ENCODE measurements around the gene VPS8.
"Not testable (repeated sequence)": the region's sequence is repeated elsewhere in the genome, so short reads cannot be mapped to it uniquely, and the experiment has no call there.

The VPS8 gene

GRCh38 chr3:184899953-184900595 is 88.1 kb downstream of the VPS8 start:
- Mint-ChIP-seq H3K9me3 (no peaks in the 10 kb centered on the region), H3K27me3 (no peaks in the 10 kb centered on the region), H3K4me1 (no peaks in the 10 kb centered on the region), H3K27ac (no peak overlapping the region), H3K36me3 (peaks cover 23% of the 10 kb centered on the region), H3K4me3 (no peak overlapping the region)

GRCh38 chr3:184907031-184907430 is 95.1 kb downstream of the VPS8 start:
- not testable (repeated sequence) for H3K27ac Mint-ChIP-seq

GRCh38 chr3:184907681-184908649 is 96.0 kb downstream of the VPS8 start:
- Mint-ChIP-seq H3K27me3 (no peaks in the 10 kb centered on the region), H3K4me1 (no peaks in the 10 kb centered on the region), H3K27ac (peak overlapping the region; percentile 76), H3K36me3 (peaks cover 38% of the 10 kb centered on the region), H3K4me3 (no peak overlapping the region), H3K9me3 (no peaks in the 10 kb centered on the region)

More at GRCh38 chr3:184907031-184907430, 95.1 kb downstream of the VPS8 start:
- H3K4me3 Mint-ChIP-seq, H3K9me3 Mint-ChIP-seq, H3K27me3 Mint-ChIP-seq, H3K4me1 Mint-ChIP-seq: not testable (repeated sequence)
- peaks cover 36% of the 10 kb centered on the region for H3K36me3 Mint-ChIP-seq

GRCh38 chr3:184908859-184909258 is 96.9 kb downstream of the VPS8 start:
- no peaks in the 10 kb centered on the region for H3K4me1 Mint-ChIP-seq
- H3K36me3 Mint-ChIP-seq = peaks cover 34% of the 10 kb centered on the region
- no peaks in the 10 kb centered on the region for H3K27me3 Mint-ChIP-seq
- H3K27ac Mint-ChIP-seq = no peak overlapping the region
- no peak overlapping the region for H3K4me3 Mint-ChIP-seq
- H3K9me3 Mint-ChIP-seq = no peaks in the 10 kb centered on the region

GRCh38 chr3:184910664-184911063 is 98.7 kb downstream of the VPS8 start:
- Mint-ChIP-seq H3K4me1 (no peaks in the 10 kb centered on the region), H3K27me3 (no peaks in the 10 kb centered on the region), H3K9me3 (no peaks in the 10 kb centered on the region), H3K36me3 (peaks cover 26% of the 10 kb centered on the region), H3K4me3 (no peak overlapping the region), H3K27ac (no peak overlapping the region)

- Mint-ChIP-seq H3K27ac (no peak overlapping the region), H3K9me3 (no peaks in the 10 kb centered on the region), H3K4me1 (no peaks in the 10 kb centered on the region), H3K36me3 (peaks cover 26% of the 10 kb centered on the region), H3K4me3 (no peak overlapping the region), H3K27me3 (no peaks in the 10 kb centered on the region)
These were observed 99.6 kb downstream of the VPS8 start for GRCh38 chr3:184911570-184911969.

- Mint-ChIP-seq H3K36me3 (peaks cover 28% of the 10 kb centered on the region), H3K4me1 (no peaks in the 10 kb centered on the region), H3K27me3 (no peaks in the 10 kb centered on the region), H3K9me3 (no peaks in the 10 kb centered on the region), H3K4me3 (no peak overlapping the region), H3K27ac (no peak overlapping the region)
These were observed 100.2 kb downstream of the VPS8 start for GRCh38 chr3:184912163-184912562.

- Mint-ChIP-seq H3K4me3 (no peak overlapping the region), H3K27me3 (no peaks in the 10 kb centered on the region), H3K9me3 (no peaks in the 10 kb centered on the region), H3K4me1 (no peaks in the 10 kb centered on the region), H3K36me3 (peaks cover 24% of the 10 kb centered on the region), H3K27ac (no peak overlapping the region)
These were observed 102.7 kb downstream of the VPS8 start for GRCh38 chr3:184914628-184915027.

GRCh38 chr3:184918750-184919149 is 106.8 kb downstream of the VPS8 start:
- no peak overlapping the region for H3K4me3 Mint-ChIP-seq

GRCh38 chr3:184919651-184920050 is 107.7 kb downstream of the VPS8 start:
- Mint-ChIP-seq H3K9me3 (no peaks in the 10 kb centered on the region), H3K27ac (no peak overlapping the region), H3K27me3 (no peaks in the 10 kb centered on the region), H3K4me1 (no peaks in the 10 kb centered on the region), H3K4me3 (no peak overlapping the region), H3K36me3 (peaks cover 13% of the 10 kb centered on the region)

More at GRCh38 chr3:184918750-184919149, 106.8 kb downstream of the VPS8 start:
- H3K4me1 Mint-ChIP-seq = no peaks in the 10 kb centered on the region
- H3K27ac Mint-ChIP-seq = no peak overlapping the region
- H3K27me3 Mint-ChIP-seq = no peaks in the 10 kb centered on the region
- H3K36me3 Mint-ChIP-seq = peaks cover 13% of the 10 kb centered on the region
- H3K9me3 Mint-ChIP-seq = no peaks in the 10 kb centered on the region

GRCh38 chr3:184924547-184924946 is 112.6 kb downstream of the VPS8 start:
- no peaks in the 10 kb centered on the region for H3K9me3 Mint-ChIP-seq
- peak overlapping the region; percentile 32 for H3K27ac Mint-ChIP-seq
- H3K36me3 Mint-ChIP-seq = peaks cover 17% of the 10 kb centered on the region
- H3K4me1 Mint-ChIP-seq = no peaks in the 10 kb centered on the region
- H3K27me3 Mint-ChIP-seq = no peaks in the 10 kb centered on the region
- no peak overlapping the region for H3K4me3 Mint-ChIP-seq

- no peaks in the 10 kb centered on the region for H3K27me3 Mint-ChIP-seq
- H3K36me3 Mint-ChIP-seq = peaks cover 23% of the 10 kb centered on the region
- no peaks in the 10 kb centered on the region for H3K4me1 Mint-ChIP-seq
- no peak overlapping the region for H3K27ac Mint-ChIP-seq
- H3K4me3 Mint-ChIP-seq = no peak overlapping the region
- H3K9me3 Mint-ChIP-seq = no peaks in the 10 kb centered on the region
These were observed 115.9 kb downstream of the VPS8 start for GRCh38 chr3:184927796-184928315.

GRCh38 chr3:184932777-184933176 is 120.8 kb downstream of the VPS8 start:
- Mint-ChIP-seq H3K4me3 (no peak overlapping the region), H3K27me3 (no peaks in the 10 kb centered on the region), H3K4me1 (no peaks in the 10 kb centered on the region), H3K27ac (no peak overlapping the region), H3K9me3 (no peaks in the 10 kb centered on the region), H3K36me3 (peaks cover 17% of the 10 kb centered on the region)

GRCh38 chr3:184937611-184938010 is 125.6 kb downstream of the VPS8 start:
- H3K36me3 Mint-ChIP-seq = peaks cover 24% of the 10 kb centered on the region
- no peaks in the 10 kb centered on the region for H3K27me3 Mint-ChIP-seq
- no peak overlapping the region for H3K27ac Mint-ChIP-seq
- no peaks in the 10 kb centered on the region for H3K9me3 Mint-ChIP-seq
- no peaks in the 10 kb centered on the region for H3K4me1 Mint-ChIP-seq
- H3K4me3 Mint-ChIP-seq = no peak overlapping the region

- Mint-ChIP-seq H3K27ac (no peak overlapping the region), H3K4me3 (no peak overlapping the region), H3K9me3 (no peaks in the 10 kb centered on the region), H3K27me3 (no peaks in the 10 kb centered on the region), H3K4me1 (peaks cover under 1% of the 10 kb centered on the region), H3K36me3 (peaks cover 21% of the 10 kb centered on the region)
These were observed 129.4 kb downstream of the VPS8 start for GRCh38 chr3:184941408-184941807.

GRCh38 chr3:184942735-184943134 is 130.8 kb downstream of the VPS8 start:
- peaks cover 23% of the 10 kb centered on the region for H3K36me3 Mint-ChIP-seq
- H3K4me3 Mint-ChIP-seq = no peak overlapping the region
- no peak overlapping the region for H3K27ac Mint-ChIP-seq
- H3K4me1 Mint-ChIP-seq = peaks cover 4% of the 10 kb centered on the region
- no peaks in the 10 kb centered on the region for H3K9me3 Mint-ChIP-seq
- H3K27me3 Mint-ChIP-seq = no peaks in the 10 kb centered on the region

All from activated naive CD4-positive, alpha-beta T cell treated with anti-CD3 and anti-CD28 coated beads, Interleukin-2, amount 50 U/mL, for 24 hours (primary cell).